Astrocyte (in vitro differentiated cells and primary cell): Measurements from ENCODE around the gene EIF5A.

Source experiments
- CTCF ChIP-seq: IDR thresholded peaks from 2 replicates; pipeline ENCODE4 v1.5.1; 2011; ENCODE audit warnings: low read depth, mild to moderate bottlenecking, inconsistent platforms, low read length, moderate library complexity; ENCODE audit not compliant: insufficient read depth
- EZH2 ChIP-seq: IDR thresholded peaks from 2 replicates; pipeline ENCODE4 v1.6.1; 2012; ENCODE audit warnings: mild to moderate bottlenecking, low read length, inconsistent platforms; ENCODE audit not compliant: insufficient read depth

- TF ChIP-seq CTCF (no peak), EZH2 (no peak)
Observed at GRCh38 chr17:7354262-7354843, 46.9 kb downstream of the EIF5A start.
